HEK293 (cell line): ENCODE results near the gene AMN.

ENCODE experiments used
- CTCF ChIA-PET: fragments of 350-600 bp; formaldehyde crosslinking; extraction: SDS; loops from one replicate; lab custom pipeline; 2021; ENCODE audit warnings: antibody characterized with exemption; lab: Yijun Ruan, JAX
- POLR2A ChIA-PET: fragments of 300-600 bp; formaldehyde crosslinking; extraction: SDS; loops from one replicate; lab custom pipeline; 2020; ENCODE audit warnings: antibody characterized with exemption, inconsistent platforms; lab: Yijun Ruan, JAX
- H3K27ac ChIP-seq: fragments of 200-500 bp; sonication (Bioruptor generic); 2 replicates; pipeline ENCODE4 v1.5.1; 2014; ENCODE audit warnings: low read depth, low read length, control low read depth, inconsistent platforms; ENCODE audit errors: extremely low read depth
- H3K36me3 ChIP-seq, 2 experiments: fragments of 200-500 bp in 1 of 2; sonication (Bioruptor generic) in 1 of 2; 1 replicate in 1 of 2; 2 replicates in 1 of 2; pipeline ENCODE4 v1.5.1; 2014 to 2017; ENCODE audit warnings: inconsistent platforms in 2 of 2, low read length in 2 of 2; ENCODE audit not compliant: control insufficient read depth in 2 of 2, insufficient read depth in 1 of 2
- H3K4me1 ChIP-seq: fragments of 200-500 bp; sonication (Bioruptor generic); 2 replicates; pipeline ENCODE4 v1.5.1; 2014; ENCODE audit warnings: mild to moderate bottlenecking, low read length, inconsistent platforms; ENCODE audit not compliant: control insufficient read depth, insufficient read depth
- H3K4me3 ChIP-seq: 2 replicates; pipeline ENCODE4 v1.5.1; 2011; ENCODE audit warnings: low read depth, mild to moderate bottlenecking, control low read depth, low read length, moderate library complexity
- H3K9me3 ChIP-seq: fragments of 200-500 bp; sonication (Bioruptor generic); 2 replicates; pipeline ENCODE4 v1.5.1; 2014; ENCODE audit warnings: low read depth, low read length, inconsistent platforms; ENCODE audit not compliant: control insufficient read depth, insufficient read depth
- GLIS1 ChIP-seq: fragments of 450-650 bp; formaldehyde crosslinking; IDR thresholded peaks from 2 replicates; pipeline ENCODE4 v1.5.1; 2016; ENCODE audit warnings: missing biosample characterization, missing genetic modification characterization
- PRDM4 ChIP-seq: fragments of 450-650 bp; formaldehyde crosslinking; IDR thresholded peaks from 2 replicates; pipeline ENCODE4 v1.5.1; 2017; ENCODE audit warnings: missing biosample characterization, missing genetic modification characterization
- YY2 ChIP-seq: fragments of 450-650 bp; formaldehyde crosslinking; IDR thresholded peaks from 2 replicates; pipeline ENCODE4 v1.5.1; 2016; ENCODE audit warnings: missing biosample characterization, missing genetic modification characterization
- ZBTB17 ChIP-seq: fragments of 450-650 bp; formaldehyde crosslinking; IDR thresholded peaks from 2 replicates; pipeline ENCODE4 v1.5.1; 2016; ENCODE audit warnings: missing biosample characterization, missing genetic modification characterization
- ZIC2 ChIP-seq: fragments of 450-650 bp; formaldehyde crosslinking; IDR thresholded peaks from 2 replicates; pipeline ENCODE4 v1.5.1; 2016; ENCODE audit warnings: missing biosample characterization, missing genetic modification characterization
- ZNF221 ChIP-seq: fragments of 450-650 bp; formaldehyde crosslinking; IDR thresholded peaks from 2 replicates; pipeline ENCODE4 v1.5.1; 2017; ENCODE audit warnings: missing biosample characterization, missing genetic modification characterization, borderline replicate concordance
- ZNF513 ChIP-seq: fragments of 450-650 bp; IDR thresholded peaks from 2 replicates; pipeline ENCODE4 v1.5.1; 2018; ENCODE audit warnings: missing biosample characterization, missing genetic modification characterization
- ZNF624 ChIP-seq: fragments of 450-650 bp; formaldehyde crosslinking; IDR thresholded peaks from 2 replicates; pipeline ENCODE4 v1.5.1; 2017; ENCODE audit warnings: missing biosample characterization, missing genetic modification characterization
- ZSCAN23 ChIP-seq: fragments of 450-650 bp; formaldehyde crosslinking; IDR thresholded peaks from 2 replicates; pipeline ENCODE4 v1.5.1; 2016; ENCODE audit warnings: missing biosample characterization, missing genetic modification characterization
- TF ChIP-seq, protein P1 (sequence below): fragments of 450-650 bp; formaldehyde crosslinking; IDR thresholded peaks from 2 replicates; pipeline ENCODE4 v1.5.0; 2017; ENCODE audit warnings: missing biosample characterization, missing genetic modification characterization, borderline replicate concordance
- TF ChIP-seq, protein P2 (sequence below): fragments of 450-650 bp; formaldehyde crosslinking; IDR thresholded peaks from 2 replicates; pipeline ENCODE4 v1.5.1; 2017; ENCODE audit warnings: missing biosample characterization, missing genetic modification characterization
- TF ChIP-seq, protein P3 (sequence below): fragments of 450-650 bp; formaldehyde crosslinking; IDR thresholded peaks from 2 replicates; pipeline ENCODE4 v1.5.1; 2016; ENCODE audit warnings: missing biosample characterization, missing genetic modification characterization

The AMN gene

DNA sequence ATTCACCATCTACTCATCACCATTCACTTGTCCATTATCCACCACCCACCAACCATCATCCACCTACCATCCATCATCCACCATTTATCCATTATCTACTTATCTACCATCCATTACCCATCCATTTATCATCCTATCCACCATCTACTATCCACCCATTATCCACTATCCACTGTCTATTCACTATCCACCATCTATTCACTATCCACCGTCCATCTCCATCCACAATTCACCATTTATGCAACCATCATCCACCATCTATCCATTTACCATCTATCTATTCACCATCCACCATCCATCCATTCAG, 1.5 kb upstream of the AMN start:
- no peaks in the 10 kb centered on the region for H3K9me3 ChIP-seq
- POLR2A ChIA-PET: no interaction called here

More for the DNA sequence above, 1.5 kb upstream of the AMN start:
- no peaks in the 10 kb centered on the region for H3K4me1 ChIP-seq
- no peaks in the 10 kb centered on the region for H3K36me3 ChIP-seq
- no peak overlapping the region for H3K27ac ChIP-seq
- CTCF ChIA-PET: no interaction called here
- H3K4me3 ChIP-seq: no peak overlapping the region
- TF ChIP-seq, protein P1, sequence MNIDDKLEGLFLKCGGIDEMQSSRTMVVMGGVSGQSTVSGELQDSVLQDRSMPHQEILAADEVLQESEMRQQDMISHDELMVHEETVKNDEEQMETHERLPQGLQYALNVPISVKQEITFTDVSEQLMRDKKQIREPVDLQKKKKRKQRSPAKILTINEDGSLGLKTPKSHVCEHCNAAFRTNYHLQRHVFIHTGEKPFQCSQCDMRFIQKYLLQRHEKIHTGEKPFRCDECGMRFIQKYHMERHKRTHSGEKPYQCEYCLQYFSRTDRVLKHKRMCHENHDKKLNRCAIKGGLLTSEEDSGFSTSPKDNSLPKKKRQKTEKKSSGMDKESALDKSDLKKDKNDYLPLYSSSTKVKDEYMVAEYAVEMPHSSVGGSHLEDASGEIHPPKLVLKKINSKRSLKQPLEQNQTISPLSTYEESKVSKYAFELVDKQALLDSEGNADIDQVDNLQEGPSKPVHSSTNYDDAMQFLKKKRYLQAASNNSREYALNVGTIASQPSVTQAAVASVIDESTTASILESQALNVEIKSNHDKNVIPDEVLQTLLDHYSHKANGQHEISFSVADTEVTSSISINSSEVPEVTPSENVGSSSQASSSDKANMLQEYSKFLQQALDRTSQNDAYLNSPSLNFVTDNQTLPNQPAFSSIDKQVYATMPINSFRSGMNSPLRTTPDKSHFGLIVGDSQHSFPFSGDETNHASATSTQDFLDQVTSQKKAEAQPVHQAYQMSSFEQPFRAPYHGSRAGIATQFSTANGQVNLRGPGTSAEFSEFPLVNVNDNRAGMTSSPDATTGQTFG (tag by site-specific recombination): no peak
- TF ChIP-seq ZNF221 (no peak), ZBTB17 (peak; percentile 95), ZNF513 (tag by site-specific recombination) (no peak), ZIC2 (tag by site-specific recombination) (no peak), ZSCAN23 (tag by site-specific recombination) (no peak), YY2 (tag by site-specific recombination) (peak; percentile 49; the same call in 1 of the 2 replicates), PRDM4 (tag by site-specific recombination) (no peak), GLIS1 (tag by site-specific recombination) (no peak), ZNF624 (tag by site-specific recombination) (no peak)
- TF ChIP-seq, protein P2, sequence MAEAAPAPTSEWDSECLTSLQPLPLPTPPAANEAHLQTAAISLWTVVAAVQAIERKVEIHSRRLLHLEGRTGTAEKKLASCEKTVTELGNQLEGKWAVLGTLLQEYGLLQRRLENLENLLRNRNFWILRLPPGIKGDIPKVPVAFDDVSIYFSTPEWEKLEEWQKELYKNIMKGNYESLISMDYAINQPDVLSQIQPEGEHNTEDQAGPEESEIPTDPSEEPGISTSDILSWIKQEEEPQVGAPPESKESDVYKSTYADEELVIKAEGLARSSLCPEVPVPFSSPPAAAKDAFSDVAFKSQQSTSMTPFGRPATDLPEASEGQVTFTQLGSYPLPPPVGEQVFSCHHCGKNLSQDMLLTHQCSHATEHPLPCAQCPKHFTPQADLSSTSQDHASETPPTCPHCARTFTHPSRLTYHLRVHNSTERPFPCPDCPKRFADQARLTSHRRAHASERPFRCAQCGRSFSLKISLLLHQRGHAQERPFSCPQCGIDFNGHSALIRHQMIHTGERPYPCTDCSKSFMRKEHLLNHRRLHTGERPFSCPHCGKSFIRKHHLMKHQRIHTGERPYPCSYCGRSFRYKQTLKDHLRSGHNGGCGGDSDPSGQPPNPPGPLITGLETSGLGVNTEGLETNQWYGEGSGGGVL: 0 out of 2 replicates have a peak, but pooled peaks have one; percentile 6
- TF ChIP-seq, protein P3, sequence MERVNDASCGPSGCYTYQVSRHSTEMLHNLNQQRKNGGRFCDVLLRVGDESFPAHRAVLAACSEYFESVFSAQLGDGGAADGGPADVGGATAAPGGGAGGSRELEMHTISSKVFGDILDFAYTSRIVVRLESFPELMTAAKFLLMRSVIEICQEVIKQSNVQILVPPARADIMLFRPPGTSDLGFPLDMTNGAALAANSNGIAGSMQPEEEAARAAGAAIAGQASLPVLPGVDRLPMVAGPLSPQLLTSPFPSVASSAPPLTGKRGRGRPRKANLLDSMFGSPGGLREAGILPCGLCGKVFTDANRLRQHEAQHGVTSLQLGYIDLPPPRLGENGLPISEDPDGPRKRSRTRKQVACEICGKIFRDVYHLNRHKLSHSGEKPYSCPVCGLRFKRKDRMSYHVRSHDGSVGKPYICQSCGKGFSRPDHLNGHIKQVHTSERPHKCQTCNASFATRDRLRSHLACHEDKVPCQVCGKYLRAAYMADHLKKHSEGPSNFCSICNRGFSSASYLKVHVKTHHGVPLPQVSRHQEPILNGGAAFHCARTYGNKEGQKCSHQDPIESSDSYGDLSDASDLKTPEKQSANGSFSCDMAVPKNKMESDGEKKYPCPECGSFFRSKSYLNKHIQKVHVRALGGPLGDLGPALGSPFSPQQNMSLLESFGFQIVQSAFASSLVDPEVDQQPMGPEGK (tag by site-specific recombination): no peak
